GM12878 (cell line): Measurements from ENCODE around the gene OR52B2. TPM values are rescaled to one million over a fixed set of nuclear protein-coding genes. Genes with fewer than 3 reads are reported as not detected.

Source experiments
- ATAC-seq: fragments of 200-7000 bp; cut with Tn5 transposase; 3 replicates; pipeline ENCODE4 v1.9.1; 2020; ENCODE audit warnings: mild to moderate bottlenecking, moderate library complexity
- BruUV-seq: library from RNA; stranded (reverse); fragments of 400-500 nt; replicated peaks from 2 replicates; lab custom pipeline; 2021; lab: Mats Ljungman, UMichigan
- CTCF ChIA-PET: fragments of 300-600 bp; sonication (Branson Sonifier 250); formaldehyde crosslinking; extraction: SDS; loops from one replicate; lab custom pipeline; 2021; ENCODE audit warnings: inconsistent platforms; lab: Yijun Ruan, JAX
- POLR2A ChIA-PET: fragments of 350-600 bp; formaldehyde crosslinking; extraction: SDS; loops from one replicate; lab custom pipeline; 2021; ENCODE audit warnings: inconsistent platforms; lab: Charles Lee
- RAD21 ChIA-PET: fragments of 300-600 bp; sonication (Branson Sonifier 250); formaldehyde crosslinking; loops from one replicate; lab custom pipeline; 2023; ENCODE audit warnings: antibody characterized with exemption; ENCODE audit not compliant: unreplicated experiment; lab: Charles Lee
- SMC1A ChIA-PET: fragments of 300-600 bp; sonication (Branson Sonifier 250); formaldehyde crosslinking; loops from one replicate; lab custom pipeline; 2023; ENCODE audit not compliant: unreplicated experiment, uncharacterized antibody; lab: Charles Lee
- DNase-seq: peaks from one replicate; pipeline ENCODE4 v3.0.0-alpha.2; 2011; ENCODE audit warnings: low read depth, low spot score
- FAIRE-seq: peaks from 3 replicates; lab custom pipeline; 2011; peaks lifted over from hg19 to GRCh38; lab: Jason Lieb, UNC
- H2AFZ ChIP-seq: 2 replicates; pipeline ENCODE4 v1.6.0; 2011; ENCODE audit warnings: low read depth, low read length, control low read depth; ENCODE audit not compliant: control insufficient read depth
- H3K27ac ChIP-seq: 2 replicates; pipeline ENCODE4 v1.5.1; 2011; ENCODE audit warnings: control low read depth; ENCODE audit not compliant: control insufficient read depth, insufficient read depth
- H3K27me3 ChIP-seq, 2 experiments: replicated peaks in 1 of 2; 2 replicates each; pipeline versions ENCODE4 v1.6.0 to v1.6.1; 2011; ENCODE audit warnings: low read length in 1 of 2; ENCODE audit not compliant: control insufficient read depth in 2 of 2, insufficient read depth in 2 of 2
- H3K36me3 ChIP-seq, 2 experiments: 2 replicates each; pipeline ENCODE4 v1.5.1; 2011; ENCODE audit warnings: low read length in 1 of 2; ENCODE audit not compliant: control insufficient read depth in 2 of 2, insufficient read depth in 2 of 2
- H3K4me1 ChIP-seq: 2 replicates; pipeline ENCODE4 v1.6.1; 2011; ENCODE audit warnings: mild to moderate bottlenecking, low read length, moderate library complexity, mixed read lengths; ENCODE audit not compliant: control insufficient read depth, insufficient read depth
- H3K4me2 ChIP-seq: 2 replicates; pipeline ENCODE4 v1.6.0; 2011; ENCODE audit warnings: control low read depth; ENCODE audit not compliant: control insufficient read depth, insufficient read depth
- H3K4me3 ChIP-seq: fragments of 200-600 bp; sonication (generic); 2 replicates; pipeline ENCODE4 v1.5.1; 2016
- H3K79me2 ChIP-seq: 2 replicates; pipeline ENCODE4 v1.6.0; 2011; ENCODE audit warnings: low read length; ENCODE audit not compliant: control insufficient read depth, insufficient read depth
- H3K9ac ChIP-seq: 2 replicates; pipeline ENCODE4 v1.8.0; 2011; ENCODE audit warnings: low read length, control low read depth, mixed read lengths; ENCODE audit not compliant: control insufficient read depth, insufficient read depth
- H3K9me3 ChIP-seq: replicated peaks from 3 replicates; pipeline ENCODE4 v1.5.1; 2011; ENCODE audit warnings: mild to moderate bottlenecking, low read length; ENCODE audit not compliant: control insufficient read depth, insufficient read depth
- H4K20me1 ChIP-seq: 2 replicates; pipeline ENCODE4 v1.6.0; 2011; ENCODE audit not compliant: control insufficient read depth, insufficient read depth
- ATF7 ChIP-seq: fragments of 450-650 bp; IDR thresholded peaks from 2 replicates; pipeline ENCODE4 v1.6.1; 2016; ENCODE audit warnings: low read depth, mild to moderate bottlenecking
- BMI1 ChIP-seq: fragments of 450-650 bp; IDR thresholded peaks from 2 replicates; pipeline ENCODE4 v1.6.1; 2016; ENCODE audit warnings: mild to moderate bottlenecking, moderate library complexity, borderline replicate concordance
- CBX5 ChIP-seq: sonication (generic); IDR thresholded peaks from 2 replicates; pipeline ENCODE4 v1.6.1; 2016; ENCODE audit warnings: low read depth, moderate library complexity, mild to moderate bottlenecking, inconsistent platforms
- CHD4 ChIP-seq: fragments of 200-600 bp; sonication (generic); IDR thresholded peaks from 2 replicates; pipeline ENCODE4 v1.6.1; 2016; ENCODE audit warnings: mild to moderate bottlenecking
- ELK1 ChIP-seq: IDR thresholded peaks from 2 replicates; pipeline ENCODE4 v1.6.1; 2012; ENCODE audit warnings: low read depth, low read length, improper control_type of control experiment
- FOS ChIP-seq: IDR thresholded peaks from 3 replicates; pipeline ENCODE4 v1.6.1; 2011; ENCODE audit warnings: borderline replicate concordance; ENCODE audit not compliant: insufficient read length; ENCODE audit errors: extremely low read depth
- HDAC2 ChIP-seq: fragments of 200-600 bp; sonication (generic); IDR thresholded peaks from 2 replicates; pipeline ENCODE4 v1.6.1; 2017
- MYB ChIP-seq: fragments of 150-350 bp; IDR thresholded peaks from 2 replicates; pipeline ENCODE4 v1.6.1; 2014; ENCODE audit warnings: mild to moderate bottlenecking, low read depth, low read length, borderline replicate concordance
- NFIC ChIP-seq: IDR thresholded peaks from 2 replicates; pipeline ENCODE4 v1.6.1; 2012; ENCODE audit warnings: low read depth, mild to moderate bottlenecking, inconsistent platforms, low read length, moderate library complexity
- NFXL1 ChIP-seq: fragments of 450-650 bp; IDR thresholded peaks from 2 replicates; pipeline ENCODE4 v1.6.1; 2017; ENCODE audit warnings: antibody characterized with exemption, mild to moderate bottlenecking, borderline replicate concordance
- POU2F2 ChIP-seq: IDR thresholded peaks from 3 replicates; pipeline ENCODE4 v1.6.1; 2011; ENCODE audit warnings: low read depth, mild to moderate bottlenecking, low read length, borderline replicate concordance
- RBBP5 ChIP-seq: fragments of 200-600 bp; sonication (generic); conservative IDR thresholded peaks from 2 replicates; pipeline ENCODE4 v1.6.1; 2016
- SMC3 ChIP-seq: IDR thresholded peaks from 2 replicates; pipeline ENCODE4 v1.6.1; 2011; ENCODE audit warnings: low read length, improper control_type of control experiment, borderline replicate concordance
- SRF ChIP-seq, 2 experiments: IDR thresholded peaks; 2 replicates each; pipeline ENCODE4 v1.6.1; 2011; ENCODE audit warnings: low read depth in 2 of 2, low read length in 2 of 2, mild to moderate bottlenecking in 1 of 2, moderate library complexity in 1 of 2
- SUZ12 ChIP-seq: fragments of 200-600 bp; sonication (generic); IDR thresholded peaks from one replicate; pipeline ENCODE4 v1.6.1; 2018; ENCODE audit warnings: antibody characterized with exemption, mild to moderate bottlenecking; ENCODE audit not compliant: unreplicated experiment
- TBL1XR1 ChIP-seq: IDR thresholded peaks from 2 replicates; pipeline ENCODE4 v1.6.1; 2012; ENCODE audit warnings: low read depth, low read length, improper control_type of control experiment
- WRNIP1 ChIP-seq: IDR thresholded peaks from 2 replicates; pipeline ENCODE4 v1.6.1; 2011; ENCODE audit warnings: low read depth, low read length, improper control_type of control experiment, borderline replicate concordance
- ZNF384 ChIP-seq: IDR thresholded peaks from 2 replicates; pipeline ENCODE4 v1.6.1; 2012; ENCODE audit warnings: low read depth, mild to moderate bottlenecking, low read length, improper control_type of control experiment, borderline replicate concordance
- WGBS: methylation state at CpG from one replicate; pipeline ENCODE4 v1.1.6; 2016; ENCODE audit warnings: low lambda C conversion rate; ENCODE audit not compliant: insufficient replicate concordance, insufficient coverage; ENCODE audit errors: missing lambda C conversion rate; 5-methylcytosine and 5-hydroxymethylcytosine counted together
- in situ Hi-C: fragments of 300-500 bp; cut with MboI; formaldehyde crosslinking; loops from 9 replicates; pipeline ENCODE4 v1.14.3; 2018; ENCODE audit warnings: mixed read lengths
- intact Hi-C: fragments of 100-400 bp; cut with micrococcal nuclease; formaldehyde crosslinking; loops from one replicate; pipeline ENCODE4 v1.14.2; 2022; ENCODE audit not compliant: unreplicated experiment
- polyA plus RNA-seq, 11 experiments: library from polyadenylated mRNA; depleted of rRNA in 4 of 11; unstranded in 6 of 11; stranded (reverse) in 5 of 11; fragments of >200 nt; fragmentation: Nextera tagmentation in 4 of 11; fragmentation: Illumina TruSeq in 1 of 11; extraction: Ambion mirVana in 4 of 11; extraction: Trizol in 1 of 11; gene quantifications; 1 replicate in 1 of 11; 2 replicates in 10 of 11; pipeline versions ENCODE4 v1.2.1 to v1.2.3, GENCODE V29; 2011 to 2016; ENCODE audit warnings: inconsistent platforms in 2 of 11, missing spikeins in 2 of 11, low read depth in 1 of 11
- total RNA-seq, 4 experiments: library from RNA; depleted of rRNA in 3 of 4; stranded (reverse); fragments of >200 nt in 3 of 4; fragmentation: Illumina TruSeq in 1 of 4; extraction: Trizol in 1 of 4; gene quantifications; 2 replicates each; pipeline versions ENCODE4 v1.2.1 to v1.2.3, GENCODE V29; 2013 to 2021

OR52B2 gene
- total and polyA plus RNA-seq, 10 of the 15 experiments (the other 5 are each of a cell fraction or from before 2014, with no cell fraction given), result 0.08 TPM; not detected in 9

GRCh38 chr11:6205366-6205765, 35.2 kb upstream of the OR52B2 start, which contains the start of gene C11orf42:
C11orf42 (plus strand) TSS chr11:6205557; CDS start chr11:6205616, 59 bp downstream.
- no peak within 1 kb of the TSS for H3K4me2 ChIP-seq
- H3K4me3 ChIP-seq, result no peak within 1 kb of the TSS
- WGBS, result 89% methylated on average over 1 of the region's 1 CpG
- ChIA-PET POLR2A (no interaction called here), RAD21 (no interaction called here), SMC1A (interaction anchor here (0.7 to 2.7 kb wide), 5 partner anchors 9 to 660 kb away, joined by 3 to 12 read pairs (median 4); partner anchors contain the start of gene FHIP1B), CTCF (no interaction called here)
- ATAC-seq (no peak), FAIRE-seq (no peak), DNase-seq (no peak)
- H3K79me2 ChIP-seq, result no peaks in the 10 kb centered on the region
- intact Hi-C loops (no loop called here), in situ Hi-C loops (no loop called here)
- H3K9me3 ChIP-seq, result no peaks in the 10 kb centered on the region
- no peaks in the 10 kb centered on the region for H3K27me3 ChIP-seq
- H3K9ac ChIP-seq, result no peak within 1 kb of the TSS
- H3K4me1 ChIP-seq, result peaks cover 9% of the 10 kb centered on the region
- H3K36me3 ChIP-seq, result no peaks in the 10 kb centered on the region; a peak in 1 of 4 replicates
- TF ChIP-seq SUZ12 (no peak), CBX5 (no peak), RBBP5 (no peak), NFXL1 (no peak)
- no peak within 1 kb of the TSS for H3K27ac ChIP-seq
- H2AFZ ChIP-seq, result no peak within 1 kb of the TSS
- BruUV-seq, result no TSS peak
- no peaks in the 10 kb centered on the region for H4K20me1 ChIP-seq

- Histone ChIP-seq H3K79me2 (no peaks in the 10 kb centered on the region), H3K27me3 (no peaks in the 10 kb centered on the region), H3K27ac (no peak overlapping the region), H3K9me3 (no peaks in the 10 kb centered on the region), H3K36me3 (no peaks in the 10 kb centered on the region; a peak in 1 of 4 replicates), H3K4me1 (peaks cover 9% of the 10 kb centered on the region), H2AFZ (no peak overlapping the region), H3K4me3 (no peak overlapping the region), H3K9ac (no peak overlapping the region), H3K4me2 (no peak overlapping the region), H4K20me1 (no peaks in the 10 kb centered on the region)
- ChIA-PET SMC1A (interaction anchor here (0.9 to 2.7 kb wide), 6 partner anchors 10 to 158 kb away, joined by 3 to 12 read pairs (median 4); partner anchors contain the start of gene FHIP1B), CTCF (interaction anchor here (0.7 to 1.3 kb wide), 2 partner anchors 112 to 174 kb away, joined by 3 read pairs; no protein-coding TSS in a partner anchor), RAD21 (no interaction called here), POLR2A (no interaction called here)
- no TSS peak for BruUV-seq
- FAIRE-seq (no peak), ATAC-seq (no peak), DNase-seq (no peak)
- intact Hi-C loops (no loop called here), in situ Hi-C loops (no loop called here)
- WGBS, result 100% methylated on average over 1 of the region's 1 CpG
- TF ChIP-seq ZNF384, result no peak
- TF ChIP-seq WRNIP1, result no peak
- TF ChIP-seq ELK1, result no peak
- no peak for TF ChIP-seq TBL1XR1
- TF ChIP-seq HDAC2, result no peak
- TF ChIP-seq POU2F2, result no peak
- TF ChIP-seq ATF7, result no peak
- no peak for TF ChIP-seq SRF (IDR thresholded peaks at IDR 0.05; ENCODE audit: low read depth in 2 of 2, low read length in 2 of 2)
- no peak for TF ChIP-seq SMC3
- no peak for TF ChIP-seq NFIC
- no peak for TF ChIP-seq CHD4
- no peak for TF ChIP-seq BMI1
- TF ChIP-seq MYB, result no peak
- no peak for TF ChIP-seq FOS
These were observed 34.6 kb upstream of the OR52B2 start for GRCh38 chr11:6204706-6205105.
